NCI-H2107 (cell line): Measurements from ENCODE around the gene NDUFA6.
"Not testable (repeated sequence)": the region's sequence is repeated elsewhere in the genome, so short reads cannot be mapped to it uniquely, and the experiment has no call there.

ENCODE experiments used
- DNase-seq: peaks from one replicate; lab custom pipeline; 2025; lab: John Stamatoyannopoulos, UW

The NDUFA6 gene

DNA sequence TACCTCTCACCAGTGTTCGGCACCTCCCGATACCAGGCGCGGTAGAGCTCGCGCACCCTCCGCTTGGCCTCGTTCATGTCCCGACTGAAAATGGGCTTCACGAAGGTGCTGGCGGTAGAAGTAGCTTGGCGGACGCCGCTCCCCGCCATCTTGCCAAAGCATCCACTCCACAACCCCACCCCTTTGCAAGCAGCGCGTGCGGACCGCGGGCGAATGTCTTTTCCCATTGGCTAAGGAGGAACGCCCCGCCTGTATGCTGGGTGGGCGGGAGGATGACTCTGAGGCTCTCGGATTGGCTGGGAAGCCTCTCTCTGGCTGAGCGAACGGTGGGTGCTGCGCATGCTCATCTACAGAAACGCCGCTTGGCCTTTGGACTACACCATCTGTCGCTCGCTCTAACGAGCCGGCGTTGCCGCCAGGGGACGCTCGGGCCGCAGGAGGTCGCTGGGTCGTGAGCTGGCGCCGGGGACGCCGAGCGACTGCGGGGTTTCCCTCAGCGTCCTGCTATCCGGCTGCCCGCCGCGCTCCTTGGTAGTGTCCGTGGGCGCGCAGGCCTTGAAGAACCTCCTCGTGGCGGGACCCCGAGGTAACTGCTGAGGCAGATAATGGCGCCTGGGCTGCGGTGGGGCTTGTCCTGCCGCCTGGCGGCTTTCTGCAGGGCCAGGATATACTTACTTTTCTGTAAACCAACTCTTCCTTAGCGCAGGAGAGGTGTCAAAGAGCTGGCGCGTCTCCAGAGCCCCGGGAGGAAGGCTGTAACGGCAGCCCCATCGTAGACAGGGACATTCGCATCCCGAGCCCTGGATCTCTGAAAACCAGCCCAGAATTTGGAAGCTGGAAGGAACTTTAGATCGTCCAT, at the start of gene NDUFA6:
Gene NDUFA6 (minus strand): TSS at position 177 of the 859 bp plus-strand sequence. CDS start 28 bp downstream, at position 149.
- DNase-seq = peak; percentile 90

GRCh38 chr22:42140153-42140552, 49.6 kb upstream of the NDUFA6 start:
- not testable (repeated sequence) for DNase-seq

DNA sequence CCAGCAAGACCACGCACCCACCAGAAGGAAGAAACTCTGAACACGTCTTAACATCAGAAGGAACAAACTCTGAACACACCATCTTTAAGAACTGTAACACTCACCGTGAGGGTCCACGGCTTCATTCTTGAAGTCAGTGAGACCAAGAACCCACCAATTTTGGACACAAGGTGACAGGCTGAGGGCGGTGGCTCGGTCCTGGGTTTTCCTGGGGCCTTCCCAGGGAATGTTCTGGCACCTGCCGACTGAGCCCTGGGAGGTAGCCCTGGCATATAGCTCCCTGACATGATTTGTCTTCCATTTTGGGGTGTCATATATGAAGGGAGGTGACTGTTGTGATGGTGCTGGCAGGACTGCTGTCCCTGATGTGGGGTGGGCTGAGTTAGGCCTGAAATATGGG, 48.9 kb upstream of the NDUFA6 start:
- DNase-seq = not testable (repeated sequence)

GRCh38 chr22:42138972-42139371, 48.4 kb upstream of the NDUFA6 start:
- DNase-seq = no peak

- no peak for DNase-seq
These were observed 47.7 kb upstream of the NDUFA6 start for GRCh38 chr22:42138122-42138770.

DNA sequence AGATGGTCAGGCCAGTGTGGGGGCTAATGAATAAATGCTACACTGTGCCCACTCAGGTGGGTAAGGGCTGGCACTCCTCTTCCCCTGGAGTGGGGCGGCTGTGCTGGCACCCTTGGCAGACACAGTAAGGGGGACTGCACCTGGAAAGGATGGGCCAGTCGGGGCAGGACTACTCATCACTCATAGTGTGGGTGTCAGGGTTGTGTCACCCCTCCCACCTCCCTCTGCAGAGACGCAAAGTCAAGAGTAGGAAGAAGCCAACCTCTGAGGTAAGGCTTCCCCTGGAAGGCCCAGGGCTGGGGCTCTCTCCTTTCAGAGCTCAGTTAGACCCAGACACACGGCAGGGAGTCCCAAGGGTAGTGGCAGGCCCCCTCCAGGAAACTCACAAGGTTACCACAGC, 45.1 kb upstream of the NDUFA6 start:
- DNase-seq = not testable (repeated sequence)

- no peak for DNase-seq
These were observed 43.8 kb upstream of the NDUFA6 start for GRCh38 chr22:42134100-42135020.

- DNase-seq = no peak
These were observed 41.9 kb upstream of the NDUFA6 start for GRCh38 chr22:42132457-42132856.

GRCh38 chr22:42131562-42131961, 41.0 kb upstream of the NDUFA6 start:
- no peak for DNase-seq

DNA sequence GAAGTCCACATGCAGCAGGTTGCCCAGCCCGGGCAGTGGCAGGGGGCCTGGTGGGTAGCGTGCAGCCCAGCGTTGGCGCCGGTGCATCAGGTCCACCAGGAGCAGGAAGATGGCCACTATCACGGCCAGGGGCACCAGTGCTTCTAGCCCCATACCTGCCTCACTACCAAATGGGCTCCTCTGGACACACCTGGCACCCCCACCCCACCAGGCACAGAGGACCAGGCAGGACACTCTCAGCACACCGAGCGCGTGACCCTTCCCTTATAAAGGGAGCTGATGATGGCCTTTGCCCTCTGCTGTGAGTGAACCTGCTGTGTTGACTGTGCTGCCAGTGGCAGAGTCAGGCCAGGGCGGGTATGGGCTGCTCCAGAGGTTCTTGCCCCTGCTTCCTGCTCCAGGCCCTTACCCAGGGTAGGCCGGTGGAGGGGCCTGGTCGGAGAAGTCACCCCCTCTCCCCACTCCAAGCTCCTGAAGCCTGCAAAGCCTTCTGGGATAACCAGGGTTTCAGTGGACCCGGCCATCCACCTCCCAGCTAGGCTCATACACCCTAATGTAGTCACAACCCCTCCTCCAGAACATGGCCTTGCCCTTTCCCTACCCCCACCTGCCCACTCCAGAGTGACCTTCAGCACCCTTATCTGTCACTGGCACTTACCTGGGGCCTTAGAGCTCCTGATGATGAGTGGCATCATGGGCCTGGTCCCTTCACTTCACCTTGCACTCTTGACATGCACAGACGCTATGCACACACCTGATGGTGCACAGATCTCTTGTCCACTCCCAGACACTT, 40.3 kb upstream of the NDUFA6 start, which contains the start of gene CYP2D6:
Gene CYP2D6 (minus strand): TSS at position 172 of the 793 bp plus-strand sequence. CDS start 19 bp downstream, at position 153.
- DNase-seq = not testable (repeated sequence)

DNA sequence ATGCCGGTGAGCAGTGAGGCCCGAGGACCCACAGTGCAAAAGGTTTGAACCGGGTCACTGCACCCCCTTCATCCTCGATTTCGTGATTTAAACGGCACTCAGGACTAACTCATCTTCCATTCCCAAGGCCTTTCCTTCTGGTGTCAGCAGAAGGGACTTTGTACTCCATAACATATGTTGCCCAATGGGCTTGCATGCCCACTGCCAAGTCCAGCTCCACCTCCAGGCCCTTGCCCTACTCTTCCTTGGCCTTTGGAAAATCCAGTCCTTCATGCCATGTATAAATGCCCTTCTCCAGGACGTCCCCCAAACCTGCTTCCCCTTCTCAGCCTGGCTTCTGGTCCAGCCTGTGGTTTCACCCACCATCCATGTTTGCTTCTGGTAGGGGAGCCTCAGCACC, 39.6 kb upstream of the NDUFA6 start:
- DNase-seq = not testable (repeated sequence)

GRCh38 chr22:42128776-42129694, 38.5 kb upstream of the NDUFA6 start:
- DNase-seq = not testable (repeated sequence)

DNA sequence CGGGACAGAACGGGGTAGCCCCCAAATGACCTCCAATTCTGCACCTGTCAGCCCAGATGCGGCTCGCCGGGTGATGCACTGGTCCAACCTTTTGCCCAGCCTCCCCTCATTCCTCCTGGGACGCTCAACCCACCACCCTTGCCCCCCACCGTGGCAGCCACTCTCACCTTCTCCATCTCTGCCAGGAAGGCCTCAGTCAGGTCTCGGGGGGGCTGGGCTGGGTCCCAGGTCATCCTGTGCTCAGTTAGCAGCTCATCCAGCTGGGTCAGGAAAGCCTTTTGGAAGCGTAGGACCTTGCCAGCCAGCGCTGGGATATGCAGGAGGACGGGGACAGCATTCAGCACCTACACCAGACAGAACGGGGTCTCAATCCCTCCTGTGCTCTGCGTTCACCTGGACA, 37.4 kb upstream of the NDUFA6 start:
- not testable (repeated sequence) for DNase-seq

DNA sequence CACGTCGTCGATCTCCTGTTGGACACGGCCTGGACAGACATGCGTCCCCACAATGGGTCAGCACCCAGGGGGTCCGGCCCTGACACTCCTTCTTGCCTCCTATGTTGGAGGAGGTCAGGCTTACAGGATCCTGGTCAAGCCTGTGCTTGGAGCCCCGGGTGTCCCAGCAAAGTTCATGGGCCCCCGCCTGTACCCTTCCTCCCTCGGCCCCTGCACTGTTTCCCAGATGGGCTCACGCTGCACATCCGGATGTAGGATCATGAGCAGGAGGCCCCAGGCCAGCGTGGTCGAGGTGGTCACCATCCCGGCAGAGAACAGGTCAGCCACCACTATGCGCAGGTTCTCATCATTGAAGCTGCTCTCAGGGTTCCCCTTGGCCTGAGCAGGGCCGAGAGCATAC, 37.0 kb upstream of the NDUFA6 start:
- DNase-seq = no peak

GRCh38 chr22:42123529-42123928, 33.0 kb upstream of the NDUFA6 start:
- not testable (repeated sequence) for DNase-seq

DNA sequence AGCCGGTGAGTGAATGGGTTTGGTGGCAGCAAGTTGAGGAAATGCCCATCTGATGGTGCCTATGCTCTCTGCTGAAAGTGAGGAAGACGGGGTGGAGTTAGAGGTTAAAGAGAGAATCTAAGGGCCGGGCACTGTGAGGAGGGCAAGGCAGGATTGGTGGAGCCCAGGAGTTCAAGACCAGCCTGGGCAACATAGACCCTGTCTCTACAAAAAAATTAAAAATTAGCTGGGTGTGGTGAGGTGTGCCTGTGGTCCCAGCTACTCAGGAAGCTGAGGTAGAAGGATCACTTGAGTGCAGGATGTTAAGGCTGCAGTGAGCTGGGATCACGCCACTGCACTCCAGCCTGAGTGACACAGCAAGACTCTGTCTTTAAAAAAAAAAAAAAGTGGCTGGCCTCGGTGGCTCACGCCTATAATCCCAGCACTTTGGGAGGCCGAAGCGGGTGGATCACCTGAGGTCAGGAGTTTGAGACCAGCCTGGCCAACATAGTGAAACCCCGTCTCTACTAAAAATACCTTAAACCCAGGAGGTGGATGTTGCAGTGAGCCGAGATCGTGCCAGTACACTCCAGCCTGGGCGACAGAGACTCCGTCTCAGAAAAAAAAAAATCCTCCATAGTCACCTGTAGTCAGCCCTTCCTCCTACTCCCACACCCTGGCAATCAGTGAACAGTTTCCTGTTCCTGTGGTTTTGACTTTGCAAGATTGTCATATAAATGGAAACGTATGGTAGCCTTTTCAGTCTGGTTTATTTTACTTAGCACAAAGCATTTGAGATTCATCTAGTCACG, 29.9 kb upstream of the NDUFA6 start:
- DNase-seq = not testable (repeated sequence)

DNA sequence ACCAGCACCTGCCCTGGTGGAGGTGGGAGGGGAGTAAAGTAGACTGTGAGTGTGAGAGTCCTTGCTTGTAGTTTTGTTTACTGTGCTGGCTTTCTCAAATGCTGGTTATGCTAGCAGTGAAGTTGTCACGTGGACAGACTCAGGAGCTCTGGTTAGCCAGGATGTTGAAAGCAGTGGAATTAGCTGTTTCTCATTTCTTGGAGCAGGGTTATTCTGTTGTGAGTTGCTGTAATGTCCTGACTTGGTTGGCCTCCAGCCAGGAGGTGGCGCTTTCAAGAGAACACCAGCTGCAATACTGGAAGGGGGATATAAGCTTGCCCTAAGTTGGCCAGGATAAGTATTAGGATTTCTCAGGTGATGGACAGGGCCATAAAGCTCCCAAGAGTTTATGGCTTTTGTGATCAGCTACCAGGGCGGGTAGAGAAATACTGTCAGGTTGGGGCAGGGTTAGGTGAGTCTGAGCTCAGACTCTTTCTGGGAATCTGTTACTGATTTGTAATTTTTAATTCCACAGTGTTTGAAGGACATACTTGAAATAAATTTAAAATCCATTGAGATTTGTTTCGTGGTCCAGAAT, 26.4 kb upstream of the NDUFA6 start:
- no peak for DNase-seq

GRCh38 chr22:42115420-42115830, 24.9 kb upstream of the NDUFA6 start:
- not testable (repeated sequence) for DNase-seq

DNA sequence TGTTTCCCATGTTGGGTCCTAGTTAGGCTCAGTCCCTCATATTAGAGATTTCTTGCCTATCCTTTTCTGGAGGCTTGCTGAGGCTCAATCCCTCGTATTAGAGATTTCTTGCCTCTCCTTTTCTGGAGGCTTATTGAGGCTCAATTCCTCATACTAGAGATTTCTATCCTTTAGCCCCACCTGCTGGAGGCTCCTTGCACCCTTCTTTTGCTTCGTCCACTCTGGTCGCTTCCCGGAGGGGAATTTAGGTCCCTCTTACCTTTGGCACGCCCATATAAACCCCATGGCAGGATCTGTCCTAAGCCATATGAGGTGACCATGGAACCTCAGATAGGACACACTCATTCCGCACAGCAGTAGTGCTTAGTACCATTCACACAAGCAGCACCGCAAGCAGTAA, 24.1 kb upstream of the NDUFA6 start:
- DNase-seq = no peak
